GF-D8 (cell line): ENCODE measurements around the gene PRR5.
"Not testable (repeated sequence)": the region's sequence is repeated elsewhere in the genome, so short reads cannot be mapped to it uniquely, and the experiment has no call there.

Experiments used
- DNase-seq: peaks from one replicate; lab custom pipeline; 2025; lab: John Stamatoyannopoulos, UW

PRR5 gene

GRCh38 chr22:44676066-44676440 lies 26.0 kb upstream of the PRR5 start:
- DNase-seq, result not testable (repeated sequence)

- DNase-seq, result no peak
These were observed 25.3 kb upstream of the PRR5 start for GRCh38 chr22:44676441-44677352.

GRCh38 chr22:44677353-44677840 lies 24.6 kb upstream of the PRR5 start:
- DNase-seq, result no peak

- DNase-seq, result no peak
These were observed 24.0 kb upstream of the PRR5 start for GRCh38 chr22:44677871-44678555.

- no peak for DNase-seq
These were observed 23.3 kb upstream of the PRR5 start for GRCh38 chr22:44678556-44679305.

- DNase-seq, result not testable (repeated sequence)
These were observed 22.7 kb upstream of the PRR5 start for GRCh38 chr22:44679306-44679647.

- no peak for DNase-seq
These were observed 21.9 kb upstream of the PRR5 start for GRCh38 chr22:44680058-44680457.

GRCh38 chr22:44680481-44680894 lies 21.5 kb upstream of the PRR5 start:
- no peak for DNase-seq

- DNase-seq, result no peak
These were observed 19.3 kb upstream of the PRR5 start for GRCh38 chr22:44682556-44683168.

- no peak for DNase-seq
These were observed 18.8 kb upstream of the PRR5 start for GRCh38 chr22:44683237-44683636.

- DNase-seq, result no peak
These were observed 18.1 kb upstream of the PRR5 start for GRCh38 chr22:44683881-44684280.

GRCh38 chr22:44684506-44685383 lies 17.3 kb upstream of the PRR5 start:
- DNase-seq, result peak; percentile 59

- no peak for DNase-seq
These were observed 16.5 kb upstream of the PRR5 start for GRCh38 chr22:44685384-44686056.

GRCh38 chr22:44686873-44687600 lies 15.0 kb upstream of the PRR5 start:
- no peak for DNase-seq

- no peak for DNase-seq
These were observed 12.8 kb upstream of the PRR5 start for GRCh38 chr22:44689173-44689572.

GRCh38 chr22:44689915-44690524 lies 12.0 kb upstream of the PRR5 start:
- DNase-seq, result no peak

- DNase-seq, result no peak
These were observed 10.0 kb upstream of the PRR5 start for GRCh38 chr22:44691796-44692661.

- DNase-seq, result no peak
These were observed 9.4 kb upstream of the PRR5 start for GRCh38 chr22:44692662-44693007.
